ENCODE results near the gene MEX3D.

GRCh38 chr19:1513499-1514294 lies 54.4 kb downstream of the MEX3D start:
- TF ChIP-seq YY1 (IDR thresholded peaks at IDR 0.05; ENCODE audit: insufficient read depth, insufficient read length) (no peak), ZNF274 (IDR thresholded peaks at IDR 0.05; ENCODE audit: low read depth, low read length) (no peak)
